ENCODE results near the gene LSMEM2.

LSMEM2 gene

GRCh38 chr3:50235716-50236483, 43.0 kb upstream of the LSMEM2 start, which contains the start of gene GNAI2:
Gene GNAI2 (plus strand): TSS chr3:50236204. CDS start chr3:50236336, 132 bp downstream.
- peak within 1 kb of the TSS; percentile 95 for H3K4me3 ChIP-seq (ENCODE audit: low read length)
- no peak for TF ChIP-seq CTCF (conservative IDR thresholded peaks at IDR 0.05; ENCODE audit: low read length)
- DNase-seq (ENCODE audit: low read depth) = peak; percentile 98

- peak overlapping the region; percentile 95 for H3K4me3 ChIP-seq (ENCODE audit: low read length)
- no peak for DNase-seq (ENCODE audit: low read depth)
- no peak for TF ChIP-seq CTCF (conservative IDR thresholded peaks at IDR 0.05; ENCODE audit: low read length)
Observed at GRCh38 chr3:50236484-50237132, 42.3 kb upstream of the LSMEM2 start.

- DNase-seq (ENCODE audit: low read depth) = peak; percentile 64
- TF ChIP-seq CTCF (conservative IDR thresholded peaks at IDR 0.05; ENCODE audit: low read length) = no peak
- peak overlapping the region; percentile 95 for H3K4me3 ChIP-seq (ENCODE audit: low read length)
Observed at GRCh38 chr3:50237133-50237651, 41.7 kb upstream of the LSMEM2 start.

GRCh38 chr3:50237754-50238548, 40.9 kb upstream of the LSMEM2 start:
- TF ChIP-seq CTCF (conservative IDR thresholded peaks at IDR 0.05; ENCODE audit: low read length) = no peak
- DNase-seq (ENCODE audit: low read depth) = peak; percentile 86
- H3K4me3 ChIP-seq (ENCODE audit: low read length) = peak overlapping the region; percentile 95

GRCh38 chr3:50238549-50239026, 40.3 kb upstream of the LSMEM2 start:
- peak; percentile 61 for DNase-seq (ENCODE audit: low read depth)
- H3K4me3 ChIP-seq (ENCODE audit: low read length) = peak overlapping the region; percentile 95

GRCh38 chr3:50239649-50240048, 39.2 kb upstream of the LSMEM2 start:
- TF ChIP-seq CTCF (conservative IDR thresholded peaks at IDR 0.05; ENCODE audit: low read length) = no peak
- no peak for DNase-seq (ENCODE audit: low read depth)

More at GRCh38 chr3:50238549-50239026, 40.3 kb upstream of the LSMEM2 start:
- TF ChIP-seq CTCF (conservative IDR thresholded peaks at IDR 0.05; ENCODE audit: low read length) = peak; percentile 28

More at GRCh38 chr3:50239649-50240048, 39.2 kb upstream of the LSMEM2 start:
- no peak overlapping the region for H3K4me3 ChIP-seq (ENCODE audit: low read length)
